B cell (primary cell): ENCODE measurements around the gene SCPEP1. TPM values are rescaled to one million over a fixed set of nuclear protein-coding genes. Genes with fewer than 3 reads are reported as not detected.

ENCODE experiments used
- ATAC-seq: fragments of 200-7000 bp; cut with Tn5 transposase; one replicate; pipeline ENCODE4 v1.10.0; 2021; ENCODE audit warnings: low read depth, mild to moderate bottlenecking, moderate number of reproducible peaks, moderate library complexity
- CTCF ChIA-PET: fragments of 350-600 bp; sonication (Branson Sonifier 250); formaldehyde crosslinking; loops from one replicate; lab custom pipeline; 2021; ENCODE audit warnings: antibody characterized with exemption, inconsistent platforms; lab: Charles Lee
- POLR2A ChIA-PET: fragments of 350-600 bp; sonication (Branson Sonifier 250); formaldehyde crosslinking; loops from one replicate; lab custom pipeline; 2021; ENCODE audit warnings: antibody characterized with exemption; lab: Charles Lee
- DNase-seq: peaks from one replicate; pipeline ENCODE4 v3.0.0; 2013
- H2AFZ ChIP-seq: 2 replicates; pipeline ENCODE4 v1.6.1; 2012; ENCODE audit warnings: mild to moderate bottlenecking, low read depth, low read length; ENCODE audit not compliant: insufficient read depth, poor library complexity, severe bottlenecking
- H3K27ac ChIP-seq, 2 donors: 1 replicate in 1 of 2; 2 replicates in 1 of 2; pipeline ENCODE4 v1.5.1; 2012 to 2013; ENCODE audit warnings: low read length in 2 of 2, mild to moderate bottlenecking in 2 of 2, moderate library complexity in 1 of 2
- H3K27me3 ChIP-seq, 4 experiments: fragments of 200-600 bp in 1 of 4; sonication (generic) in 1 of 4; replicated peaks in 1 of 4; 1 replicate in 2 of 4; 2 replicates in 2 of 4; pipeline versions ENCODE4 v1.6.1 to v1.7.0; 2013 to 2016; ENCODE audit warnings: low read length in 3 of 4, mild to moderate bottlenecking in 2 of 4, mixed read lengths in 1 of 4, moderate library complexity in 1 of 4; ENCODE audit not compliant: insufficient read depth in 4 of 4, control insufficient read depth in 3 of 4; ENCODE audit errors: control extremely low read depth in 1 of 4
- H3K36me3 ChIP-seq, 2 experiments: replicated peaks in 1 of 2; 1 replicate in 1 of 2; 2 replicates in 1 of 2; pipeline versions ENCODE4 v1.6.1 to v1.7.1; 2013; ENCODE audit warnings: low read length in 1 of 2; ENCODE audit not compliant: insufficient read depth in 2 of 2, control insufficient read depth in 1 of 2; ENCODE audit errors: control extremely low read depth in 1 of 2, extremely low read depth in 1 of 2
- H3K4me1 ChIP-seq, 2 donors: fragments of 200-600 bp in 1 of 2; sonication (generic) in 1 of 2; 1 replicate in 1 of 2; 2 replicates in 1 of 2; pipeline versions ENCODE4 v1.5.1 to v1.6.1; 2013 to 2017; ENCODE audit warnings: low read length in 2 of 2; ENCODE audit not compliant: control insufficient read depth in 2 of 2, insufficient read depth in 2 of 2
- H3K4me2 ChIP-seq: replicated peaks from 2 replicates; pipeline ENCODE3; 2012; ENCODE audit warnings: mild to moderate bottlenecking, low read depth, low read length; ENCODE audit not compliant: poor library complexity, severe bottlenecking
- H3K4me3 ChIP-seq, 5 experiments: fragments of 200-600 bp in 1 of 5; sonication (generic) in 1 of 5; 1 replicate in 3 of 5; 2 replicates in 2 of 5; pipeline versions ENCODE4 v1.5.1 to v1.7.0; 2011 to 2016; ENCODE audit warnings: low read length in 4 of 5, mild to moderate bottlenecking in 4 of 5, low read depth in 2 of 5, control low read depth in 1 of 5, moderate library complexity in 1 of 5; ENCODE audit not compliant: insufficient read depth in 1 of 5; ENCODE audit errors: control extremely low read depth in 1 of 5, extremely low read depth in 1 of 5
- H3K79me2 ChIP-seq: fragments of 200-600 bp; sonication (generic); one replicate; pipeline ENCODE4 v1.6.0; 2016; ENCODE audit warnings: low read length; ENCODE audit not compliant: control insufficient read depth, insufficient read depth
- H3K9ac ChIP-seq: fragments of 200-600 bp; sonication (generic); 2 replicates; pipeline ENCODE4 v1.6.1; 2017; ENCODE audit warnings: mild to moderate bottlenecking, low read length, moderate library complexity
- H3K9me3 ChIP-seq, 3 donors: one replicate each; pipeline versions ENCODE4 v1.6.1 to v1.7.1; 2013; ENCODE audit warnings: low read length in 2 of 3; ENCODE audit not compliant: control insufficient read depth in 2 of 3, insufficient read depth in 1 of 3; ENCODE audit errors: control extremely low read depth in 1 of 3
- H4K20me1 ChIP-seq: 2 replicates; pipeline ENCODE4 v1.6.0; 2012; ENCODE audit warnings: mild to moderate bottlenecking, low read length; ENCODE audit not compliant: insufficient read depth, control insufficient read depth, poor library complexity, severe bottlenecking
- H3K27ac Mint-ChIP-seq: one replicate; pipeline ENCODE4 v1.8.0; 2021; ENCODE audit warnings: mixed read lengths
- H3K27me3 Mint-ChIP-seq: one replicate; pipeline ENCODE4 v1.8.0; 2021; ENCODE audit warnings: mixed read lengths
- H3K4me1 Mint-ChIP-seq: one replicate; pipeline ENCODE4 v1.8.0; 2021; ENCODE audit warnings: mixed read lengths
- H3K4me3 Mint-ChIP-seq: one replicate; pipeline ENCODE4 v1.8.0; 2021; ENCODE audit warnings: mixed read lengths
- H3K9me3 Mint-ChIP-seq: one replicate; pipeline ENCODE4 v1.8.0; 2022; ENCODE audit warnings: mixed read lengths; ENCODE audit not compliant: insufficient read depth
- CTCF ChIP-seq: fragments of 200-600 bp; IDR thresholded peaks from one replicate; pipeline ENCODE4 v1.8.0; 2022; ENCODE audit warnings: antibody characterized with exemption, mild to moderate bottlenecking
- EZH2 ChIP-seq: IDR thresholded peaks from 2 replicates; pipeline ENCODE4 v1.6.1; 2012; ENCODE audit warnings: borderline replicate concordance, low read depth, mild to moderate bottlenecking, moderate library complexity, low read length; ENCODE audit not compliant: insufficient read depth, poor library complexity, severe bottlenecking
- WGBS: methylation state at CpG from one replicate; pipeline ENCODE4 v1.1.5; 2013; ENCODE audit warnings: missing lambda C conversion rate; ENCODE audit not compliant: insufficient coverage; 5-methylcytosine and 5-hydroxymethylcytosine counted together
- intact Hi-C: fragments of 100-400 bp; cut with micrococcal nuclease; formaldehyde crosslinking; loops from one replicate; pipeline ENCODE4 v1.10.0; 2022
- polyA plus RNA-seq: library from polyadenylated mRNA; depleted of rRNA; stranded (reverse); fragments of >200 nt; gene quantifications from 2 replicates; pipeline ENCODE4 v1.2.3, GENCODE V29; 2012
- total RNA-seq, 2 donors: library from RNA; stranded (reverse); fragments of 120-200 nt in 1 of 2; gene quantifications; 1 replicate in 1 of 2; 2 replicates in 1 of 2; pipeline versions ENCODE4 v1.2.3 to v1.2.4, GENCODE V29; 2013 to 2022

Gene SCPEP1
- total and polyA plus RNA-seq, 2 donors (not counting 1 experiment from before 2014, with no cell fraction given), result 66.6 to 121 TPM

- peak; percentile 81 for ATAC-seq
- POLR2A ChIA-PET, result interaction anchor here (3.2 kb wide), 1 partner anchor 27 kb away, joined by 21 read pairs; the partner anchor contains the start of gene SCPEP1
These were observed 27.1 kb downstream of the SCPEP1 start for GRCh38 chr17:57004944-57005579.

More at GRCh38 chr17:57004944-57005579, 27.1 kb downstream of the SCPEP1 start:
- CTCF ChIA-PET, result interaction anchor here (0.7 to 2.1 kb wide), 4 partner anchors 27 to 81 kb away, joined by 3 to 14 read pairs (median 4); partner anchors contain the start of genes COIL and SCPEP1
- peak overlapping the region; percentile 36 for H2AFZ ChIP-seq
- peak overlapping the region; percentile 99 for H3K27ac Mint-ChIP-seq
- H3K27me3 ChIP-seq, result no peaks in the 10 kb centered on the region
- peak overlapping the region; percentile 61 for H3K4me2 ChIP-seq
- peaks cover 3 to 23% of the 10 kb centered on the region in 2 experiments for H3K36me3 ChIP-seq
- no peaks in the 10 kb centered on the region for H3K79me2 ChIP-seq
- peaks cover 0 to 3% (median 0%) of the 10 kb centered on the region in 3 donors for H3K9me3 ChIP-seq
- H3K9ac ChIP-seq, result peak overlapping the region; percentile 25
- peak; percentile 78 for DNase-seq
- peak overlapping the region; percentile 62 to 88 for H3K27ac ChIP-seq
- intact Hi-C loops, result loop anchor here (1.0 to 10.0 kb wide), 6 partner anchors 27 to 250 kb away; partner anchors contain the start of genes AKAP1, C17orf67, COIL and MSI2
- peak overlapping the region in 4 of 5 experiments; percentile 4 to 21 (median 18) for H3K4me3 ChIP-seq
- H3K27me3 Mint-ChIP-seq, result no peaks in the 10 kb centered on the region
- H3K4me1 ChIP-seq, result peaks cover 42 to 51% of the 10 kb centered on the region in 2 donors
- peak overlapping the region; percentile 84 for H3K4me3 Mint-ChIP-seq
- peaks cover 54% of the 10 kb centered on the region for H3K4me1 Mint-ChIP-seq
- no peaks in the 10 kb centered on the region for H4K20me1 ChIP-seq
- WGBS, result 0% methylated on average over 5 of the region's 8 CpGs
- no peaks in the 10 kb centered on the region for H3K9me3 Mint-ChIP-seq
- TF ChIP-seq EZH2 (no peak), CTCF (no peak)
